Neural cell (in vitro differentiated cells): Measurements from ENCODE around the gene NSG2. TPM values are rescaled to one million over a fixed set of nuclear protein-coding genes. Genes with fewer than 3 reads are reported as not detected.

Source experiments
- H2AFZ ChIP-seq: fragments of 200-600, 300-800 bp; sonication (generic), shearing (Covaris generic); 2 replicates; pipeline ENCODE4 v1.6.0; 2014; ENCODE audit warnings: low read depth, mild to moderate bottlenecking, antibody characterized with exemption, low read length, moderate library complexity
- H3F3A ChIP-seq: fragments of 200-600 bp; shearing (Covaris generic); 2 replicates; pipeline ENCODE4 v1.6.1; 2016; ENCODE audit warnings: mild to moderate bottlenecking, moderate library complexity, mixed read lengths, antibody characterized with exemption, low read length; ENCODE audit not compliant: insufficient read depth, poor library complexity, severe bottlenecking
- H3K27ac ChIP-seq: fragments of 200-600, 300-800 bp; sonication (generic), shearing (Covaris generic); 2 replicates; pipeline ENCODE4 v1.5.1; 2014; ENCODE audit warnings: mild to moderate bottlenecking, low read length, moderate library complexity
- H3K27me3 ChIP-seq: fragments of 300-800, 200-600 bp; sonication (generic), shearing (Covaris generic); 2 replicates; pipeline ENCODE4 v1.6.0; 2014; ENCODE audit warnings: mild to moderate bottlenecking, low read depth, low read length, moderate library complexity; ENCODE audit not compliant: insufficient read depth
- H3K36me3 ChIP-seq: fragments of 300-800, 200-600 bp; sonication (generic), shearing (Covaris generic); 2 replicates; pipeline ENCODE4 v1.5.1; 2014; ENCODE audit warnings: mild to moderate bottlenecking, antibody characterized with exemption, low read length, moderate library complexity; ENCODE audit not compliant: insufficient read depth
- H3K4me2 ChIP-seq: fragments of 300-800, 200-600 bp; sonication (generic), shearing (Covaris generic); 2 replicates; pipeline ENCODE4 v1.6.0; 2014; ENCODE audit warnings: mild to moderate bottlenecking, low read length
- H3K4me3 ChIP-seq: fragments of 300-800, 200-600 bp; sonication (generic), shearing (Covaris generic); 2 replicates; pipeline ENCODE4 v1.5.1; 2014; ENCODE audit warnings: mild to moderate bottlenecking, low read length, moderate library complexity
- H3K79me2 ChIP-seq: fragments of 200-600 bp; shearing (Covaris generic); replicated peaks from 2 replicates; pipeline ENCODE4 v1.6.0; 2014; ENCODE audit warnings: mild to moderate bottlenecking, low read length, moderate library complexity; ENCODE audit not compliant: insufficient read depth
- H3K9ac ChIP-seq: fragments of 300-800, 200-600 bp; sonication (generic), shearing (Covaris generic); 2 replicates; pipeline ENCODE4 v1.6.1; 2016; ENCODE audit warnings: mild to moderate bottlenecking, low read length, mixed read lengths
- H3K9me2 ChIP-seq: fragments of 200-600 bp; shearing (Covaris generic); 2 replicates; pipeline ENCODE4 v1.6.1; 2016; ENCODE audit warnings: mild to moderate bottlenecking, low read length, mixed read lengths; ENCODE audit not compliant: insufficient read depth
- H3K9me3 ChIP-seq: fragments of 200-600, 300-800 bp; sonication (generic), shearing (Covaris generic); 2 replicates; pipeline ENCODE4 v1.6.1; 2016; ENCODE audit warnings: mild to moderate bottlenecking, mixed run types, low read length, moderate library complexity, mixed read lengths
- H4K20me1 ChIP-seq: fragments of 200-600 bp; shearing (Covaris generic); 2 replicates; pipeline ENCODE4 v1.6.1; 2016; ENCODE audit warnings: mild to moderate bottlenecking, mixed run types; ENCODE audit not compliant: insufficient read depth
- CTCF ChIP-seq: fragments of 450-650 bp; IDR thresholded peaks from 2 replicates; pipeline ENCODE4 v1.5.1; 2014; ENCODE audit warnings: antibody characterized with exemption, mild to moderate bottlenecking, moderate library complexity; ENCODE audit not compliant: poor library complexity, severe bottlenecking
- EP300 ChIP-seq: fragments of 450-650 bp; conservative IDR thresholded peaks from 2 replicates; pipeline ENCODE4 v1.6.1; 2014; ENCODE audit warnings: antibody characterized with exemption, mild to moderate bottlenecking, moderate library complexity; ENCODE audit not compliant: poor library complexity, severe bottlenecking
- EZH2 ChIP-seq: fragments of 200-600, 300-800 bp; shearing (Covaris generic), sonication (generic); IDR thresholded peaks from 2 replicates; pipeline ENCODE4 v1.6.1; 2014; ENCODE audit warnings: antibody characterized with exemption, low read length, borderline replicate concordance, mild to moderate bottlenecking; ENCODE audit not compliant: insufficient read depth, poor library complexity, severe bottlenecking
- MXI1 ChIP-seq: fragments of 450-650 bp; conservative IDR thresholded peaks from 2 replicates; pipeline ENCODE4 v1.6.1; 2014; ENCODE audit warnings: antibody characterized with exemption, mild to moderate bottlenecking; ENCODE audit not compliant: poor library complexity, severe bottlenecking
- POLR2AphosphoS5 ChIP-seq: IDR thresholded peaks from 2 replicates; pipeline ENCODE4 v1.6.1; 2012
- RAD21 ChIP-seq: fragments of 450-650 bp; conservative IDR thresholded peaks from 2 replicates; pipeline ENCODE4 v1.6.1; 2014; ENCODE audit warnings: antibody characterized with exemption, mild to moderate bottlenecking, moderate library complexity
- REST ChIP-seq: IDR thresholded peaks from 2 replicates; pipeline ENCODE4 v1.6.1; 2012; ENCODE audit warnings: borderline replicate concordance
- SMC3 ChIP-seq: fragments of 450-650 bp; conservative IDR thresholded peaks from 2 replicates; pipeline ENCODE4 v1.6.1; 2014; ENCODE audit warnings: antibody characterized with exemption, mild to moderate bottlenecking, moderate library complexity; ENCODE audit not compliant: poor library complexity
- TAF1 ChIP-seq: IDR thresholded peaks from 2 replicates; pipeline ENCODE4 v1.6.1; 2012; ENCODE audit warnings: low read depth
- polyA plus RNA-seq: library from polyadenylated mRNA; depleted of rRNA; stranded (reverse); fragments of >200 nt; gene quantifications from 2 replicates; pipeline ENCODE4 v1.2.3, GENCODE V29; 2014

The NSG2 gene
- polyA plus RNA-seq, 1 donor from 2014 or later = 1,761 TPM

GRCh38 chr5:174106997-174107655 lies 61.6 kb downstream of the NSG2 start:
- Histone ChIP-seq H3K79me2 (no peaks in the 10 kb centered on the region), H3K9me2 (no peaks in the 10 kb centered on the region), H3K9me3 (no peaks in the 10 kb centered on the region), H3K4me3 (no peak overlapping the region), H3K27ac (no peak overlapping the region), H3K36me3 (peaks cover 7% of the 10 kb centered on the region), H4K20me1 (no peaks in the 10 kb centered on the region), H3K4me2 (no peak overlapping the region), H3F3A (no peaks in the 10 kb centered on the region), H3K27me3 (no peaks in the 10 kb centered on the region), H3K9ac (no peak overlapping the region), H2AFZ (no peak overlapping the region)
- TF ChIP-seq RAD21 (no peak), CTCF (no peak), TAF1 (no peak), EP300 (no peak), MXI1 (no peak), EZH2 (no peak), REST (no peak), SMC3 (no peak), POLR2AphosphoS5 (no peak)

GRCh38 chr5:174108745-174109144 lies 63.2 kb downstream of the NSG2 start:
- H3K27me3 ChIP-seq = no peaks in the 10 kb centered on the region
- H3K4me3 ChIP-seq = no peak overlapping the region
- no peaks in the 10 kb centered on the region for H3K9me2 ChIP-seq
- peaks cover 7% of the 10 kb centered on the region for H3K36me3 ChIP-seq
- no peaks in the 10 kb centered on the region for H3K9me3 ChIP-seq
- H2AFZ ChIP-seq = no peak overlapping the region
- no peak overlapping the region for H3K4me2 ChIP-seq
- H3K27ac ChIP-seq = no peak overlapping the region
- no peaks in the 10 kb centered on the region for H3F3A ChIP-seq
- H3K9ac ChIP-seq = no peak overlapping the region
- no peak for TF ChIP-seq EP300
- no peak for TF ChIP-seq CTCF
- TF ChIP-seq POLR2AphosphoS5 = no peak
- TF ChIP-seq RAD21 = no peak
- TF ChIP-seq TAF1 = no peak
- TF ChIP-seq EZH2 = no peak
- no peak for TF ChIP-seq REST
- no peak for TF ChIP-seq MXI1
- TF ChIP-seq SMC3 = no peak
- H3K79me2 ChIP-seq = no peaks in the 10 kb centered on the region
- no peaks in the 10 kb centered on the region for H4K20me1 ChIP-seq
